ENCODE data around the gene TLE4. TPM values are rescaled to one million over a fixed set of nuclear protein-coding genes. Genes with fewer than 3 reads are reported as not detected.

TLE4 gene
- total and polyA plus RNA-seq, 7 donors = 7.6 to 60.9 (median 29.1) TPM

DNA sequence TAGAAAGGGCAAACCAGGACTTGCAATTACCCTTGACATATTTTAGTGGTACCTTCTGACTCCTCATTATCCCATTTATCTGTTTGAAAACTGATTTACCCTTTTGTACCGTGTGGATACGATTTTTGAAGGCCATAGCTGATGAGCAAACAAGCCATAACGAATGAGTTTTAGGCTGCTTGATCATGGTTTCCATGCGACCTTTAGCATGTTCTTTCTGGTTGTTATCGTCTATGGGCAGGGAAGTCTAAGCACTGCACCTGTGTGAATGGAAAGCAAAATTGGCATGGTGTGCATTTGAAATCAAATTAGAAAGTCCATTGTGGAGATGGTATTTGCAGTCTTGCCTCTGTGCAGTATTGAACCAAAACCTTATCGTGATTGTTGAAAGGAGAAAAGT is 127.7 kb downstream of the TLE4 start:
- H3K4me1 ChIP-seq = peaks cover 0 to 4% (median 0%) of the 10 kb centered on the region in 4 donors
- 95 to 97% methylated on average over 6 of the region's 6 CpGs for WGBS, 2 donors
- no peak overlapping the region for H3K27ac ChIP-seq

DNA sequence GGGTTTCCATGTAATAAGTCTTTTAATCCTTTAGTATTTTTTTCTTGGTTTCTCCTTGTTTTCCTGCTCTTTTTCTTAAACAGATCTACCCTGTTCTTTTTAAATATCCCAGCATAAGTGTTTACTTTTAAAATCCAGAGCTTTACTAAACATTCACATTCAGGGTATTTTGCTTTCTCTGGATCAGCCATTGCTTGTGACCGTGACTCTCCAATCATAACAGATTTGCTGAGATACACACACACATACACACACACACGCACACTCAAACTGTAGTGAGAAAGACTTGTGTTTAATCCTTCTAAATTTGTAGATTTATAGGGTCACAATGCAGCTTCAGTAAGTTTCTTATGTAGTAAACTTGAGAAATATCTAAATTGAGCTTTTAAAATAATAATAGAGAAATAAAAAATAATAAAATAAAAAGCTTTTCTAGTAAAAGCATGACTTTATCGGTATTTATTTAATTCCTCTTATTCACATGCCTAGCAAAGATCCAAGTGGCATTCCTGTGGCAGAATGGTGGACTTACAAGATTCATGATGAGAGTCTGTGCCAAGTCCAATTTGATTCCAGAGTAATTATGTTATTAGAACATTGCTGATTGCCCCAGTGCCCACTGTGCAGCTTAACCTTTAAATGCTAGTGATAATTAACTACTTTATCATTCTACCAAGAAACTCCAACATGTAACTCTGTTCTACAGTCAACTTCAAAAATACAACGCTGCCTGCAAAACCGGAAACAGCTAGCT is 129.0 kb downstream of the TLE4 start:
- intact Hi-C loops (cut with DNase I) = no loop called here
- WGBS, 2 donors = 79 to 92% methylated on average over 5 of the region's 5 CpGs
- TF ChIP-seq POLR2A (IDR thresholded peaks at IDR 0.05) = no peak
- no peak for TF ChIP-seq EP300 (IDR thresholded peaks at IDR 0.05)
- DNase-seq = no peak
- no peaks in the 10 kb centered on the region for H3K27me3 ChIP-seq
- peaks cover 0 to 13% (median 5%) of the 10 kb centered on the region in 4 donors for H3K36me3 ChIP-seq
- H3K4me3 ChIP-seq = no peak overlapping the region
- H3K4me1 ChIP-seq = peaks cover 0 to 4% (median 0%) of the 10 kb centered on the region in 4 donors
- no peak overlapping the region for H3K27ac ChIP-seq
- no peaks in the 10 kb centered on the region for H3K9me3 ChIP-seq

More for the DNA sequence above, 127.7 kb downstream of the TLE4 start:
- intact Hi-C loops (cut with DNase I) = no loop called here
- Histone ChIP-seq H3K36me3 (no peaks in the 10 kb centered on the region), H3K4me3 (no peak overlapping the region), H3K27me3 (no peaks in the 10 kb centered on the region), H3K9me3 (no peaks in the 10 kb centered on the region)
- no peak for DNase-seq
- no peak for TF ChIP-seq POLR2A (IDR thresholded peaks at IDR 0.05)
- TF ChIP-seq EP300 (IDR thresholded peaks at IDR 0.05) = no peak
- no peak for TF ChIP-seq POLR2AphosphoS5 (IDR thresholded peaks at IDR 0.05)
- TF ChIP-seq, protein P1, sequence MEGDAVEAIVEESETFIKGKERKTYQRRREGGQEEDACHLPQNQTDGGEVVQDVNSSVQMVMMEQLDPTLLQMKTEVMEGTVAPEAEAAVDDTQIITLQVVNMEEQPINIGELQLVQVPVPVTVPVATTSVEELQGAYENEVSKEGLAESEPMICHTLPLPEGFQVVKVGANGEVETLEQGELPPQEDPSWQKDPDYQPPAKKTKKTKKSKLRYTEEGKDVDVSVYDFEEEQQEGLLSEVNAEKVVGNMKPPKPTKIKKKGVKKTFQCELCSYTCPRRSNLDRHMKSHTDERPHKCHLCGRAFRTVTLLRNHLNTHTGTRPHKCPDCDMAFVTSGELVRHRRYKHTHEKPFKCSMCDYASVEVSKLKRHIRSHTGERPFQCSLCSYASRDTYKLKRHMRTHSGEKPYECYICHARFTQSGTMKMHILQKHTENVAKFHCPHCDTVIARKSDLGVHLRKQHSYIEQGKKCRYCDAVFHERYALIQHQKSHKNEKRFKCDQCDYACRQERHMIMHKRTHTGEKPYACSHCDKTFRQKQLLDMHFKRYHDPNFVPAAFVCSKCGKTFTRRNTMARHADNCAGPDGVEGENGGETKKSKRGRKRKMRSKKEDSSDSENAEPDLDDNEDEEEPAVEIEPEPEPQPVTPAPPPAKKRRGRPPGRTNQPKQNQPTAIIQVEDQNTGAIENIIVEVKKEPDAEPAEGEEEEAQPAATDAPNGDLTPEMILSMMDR (IDR thresholded peaks at IDR 0.05) = no peak

DNA sequence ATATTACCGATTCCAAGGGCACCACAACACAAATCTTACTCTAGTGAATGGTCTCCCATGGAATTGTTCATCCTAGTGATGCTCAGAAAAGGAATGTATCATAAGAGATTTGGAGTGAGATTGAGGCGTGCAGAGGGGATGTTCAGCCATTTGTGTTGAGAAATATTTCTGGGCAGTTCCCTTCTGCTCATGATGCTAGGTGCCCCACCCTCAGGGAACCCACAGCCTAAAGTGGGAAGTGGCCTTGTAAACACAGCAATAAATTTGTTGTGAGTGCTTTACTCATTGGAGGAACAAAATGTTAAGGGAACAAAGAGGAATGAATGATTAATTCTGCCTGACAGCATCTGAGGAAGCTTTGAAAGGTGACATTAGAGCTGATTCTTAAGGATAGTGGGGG is 129.9 kb downstream of the TLE4 start:
- Histone ChIP-seq H3K4me1 (peaks cover 0 to 4% (median 0%) of the 10 kb centered on the region in 4 donors), H3K4me3 (no peak overlapping the region), H3K27me3 (no peaks in the 10 kb centered on the region), H3K9me3 (no peaks in the 10 kb centered on the region), H3K36me3 (peaks cover 0 to 19% (median 7%) of the 10 kb centered on the region in 4 donors), H3K27ac (no peak overlapping the region)
- 87 to 92% methylated on average over 2 of the region's 2 CpGs for WGBS, 2 donors
- no peak for TF ChIP-seq EP300 (IDR thresholded peaks at IDR 0.05)
- TF ChIP-seq, protein P1 (IDR thresholded peaks at IDR 0.05) = no peak
- no peak for TF ChIP-seq POLR2AphosphoS5 (IDR thresholded peaks at IDR 0.05)
- TF ChIP-seq POLR2A (IDR thresholded peaks at IDR 0.05) = no peak
- DNase-seq = no peak
- intact Hi-C loops (cut with DNase I) = no loop called here

DNA sequence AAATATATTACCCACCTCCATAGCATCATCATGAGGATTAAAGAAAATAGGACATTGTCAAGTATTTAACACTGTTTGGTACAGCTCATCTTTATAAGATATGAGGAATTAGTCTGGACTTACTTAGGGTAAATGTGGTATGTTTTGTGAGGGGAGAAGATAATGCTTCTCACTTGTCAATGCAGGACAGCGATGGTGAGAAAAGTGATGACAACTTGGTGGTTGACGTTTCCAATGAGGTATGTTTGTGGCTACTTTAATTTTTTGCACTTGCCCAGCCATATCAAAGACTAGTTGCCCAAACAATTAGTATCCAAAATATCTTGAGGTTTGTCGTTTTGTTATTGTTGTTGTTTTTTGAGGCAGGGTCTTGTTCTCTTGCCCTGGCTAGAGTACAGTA is 133.9 kb downstream of the TLE4 start:
- no peak for DNase-seq
- Histone ChIP-seq H3K9me3 (no peaks in the 10 kb centered on the region), H3K4me3 (no peak overlapping the region), H3K27me3 (no peaks in the 10 kb centered on the region), H3K27ac (no peak overlapping the region), H3K36me3 (peaks cover 13 to 60% (median 28%) of the 10 kb centered on the region in 4 donors), H3K4me1 (peaks cover 0 to 4% (median 0%) of the 10 kb centered on the region in 4 donors)
- WGBS, 2 donors = 94 to 96% methylated on average over 3 of the region's 3 CpGs
- TF ChIP-seq POLR2A (IDR thresholded peaks at IDR 0.05) (no peak), POLR2AphosphoS5 (IDR thresholded peaks at IDR 0.05) (no peak), EP300 (IDR thresholded peaks at IDR 0.05) (no peak)
- TF ChIP-seq, protein P1 (IDR thresholded peaks at IDR 0.05) = no peak
- intact Hi-C loops (cut with DNase I) = no loop called here

DNA sequence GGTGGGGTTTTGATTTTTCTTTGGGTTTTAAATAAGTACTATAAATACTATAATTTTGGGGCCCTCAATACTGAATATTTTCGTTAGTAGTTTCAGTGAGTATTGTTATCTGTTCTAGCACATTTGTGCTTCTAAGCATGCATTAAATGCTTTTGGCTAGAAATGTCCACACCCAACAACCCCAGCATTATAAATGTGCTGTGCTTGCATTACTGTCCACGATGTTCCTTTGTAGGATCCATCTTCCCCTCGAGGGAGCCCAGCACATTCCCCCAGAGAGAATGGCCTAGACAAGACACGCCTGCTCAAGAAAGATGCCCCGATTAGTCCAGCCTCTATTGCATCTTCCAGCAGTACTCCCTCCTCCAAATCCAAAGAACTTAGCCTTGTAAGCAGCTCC is 134.7 kb downstream of the TLE4 start:
- 93% methylated on average over 5 of the region's 5 CpGs for WGBS, 2 donors
- no peak overlapping the region for H3K4me3 ChIP-seq
- H3K36me3 ChIP-seq = peaks cover 15 to 68% (median 28%) of the 10 kb centered on the region in 4 donors
- TF ChIP-seq, protein P1 (IDR thresholded peaks at IDR 0.05) = no peak
- no peak for TF ChIP-seq POLR2AphosphoS5 (IDR thresholded peaks at IDR 0.05)
- TF ChIP-seq EP300 (IDR thresholded peaks at IDR 0.05) = no peak
- TF ChIP-seq POLR2A (IDR thresholded peaks at IDR 0.05) = no peak
- H3K4me1 ChIP-seq = no peaks in the 10 kb centered on the region
- no peaks in the 10 kb centered on the region for H3K27me3 ChIP-seq
- DNase-seq = no peak
- intact Hi-C loops (cut with DNase I) = no loop called here
- no peaks in the 10 kb centered on the region for H3K9me3 ChIP-seq
- no peak overlapping the region for H3K27ac ChIP-seq
